ENCODE measurements around the gene PTPN7. TPM values are rescaled to one million over a fixed set of nuclear protein-coding genes. Genes with fewer than 3 reads are reported as not detected.

PTPN7 gene
- total RNA-seq, 2 donors from 2014 or later, result 1.3 to 1.9 TPM

Other genes with a start within 250 kb of the PTPN7 start
- gene LMOD1, start 214.1 kb downstream of the PTPN7 start, total RNA-seq, result 10 to 100 TPM; 21.3 to 36.2 TPM
- 10 to 100 TPM; 64.7 to 94.4 TPM for gene TIMM17A, start 205.1 kb downstream of the PTPN7 start, total RNA-seq
- gene RNPEP, start 178.0 kb downstream of the PTPN7 start, total RNA-seq, result 10 to 100 TPM; 22.6 to 25.2 TPM
- gene ELF3, start 150.0 kb downstream of the PTPN7 start, total RNA-seq, result 1 to 10 TPM in 1 of 2 donors, under 1 TPM in 1; 0.59 to 8.5 TPM
- gene GPR37L1, start 37.7 kb downstream of the PTPN7 start, total RNA-seq, result under 1 TPM; 0.05 to 0.21 TPM
- 10 to 100 TPM; 55.6 to 79.8 TPM for gene ARL8A, start 15.9 kb downstream of the PTPN7 start, total RNA-seq
- 1 to 10 TPM; 6.0 to 6.1 TPM for gene LGR6, start 33.2 kb upstream of the PTPN7 start, total RNA-seq
- gene UBE2T, start 181.3 kb upstream of the PTPN7 start, total RNA-seq, result 10 to 100 TPM in 1 of 2 donors, 1 to 10 TPM in 1; 6.1 to 10.2 TPM
- gene PPP1R12B, start 188.1 kb upstream of the PTPN7 start, total RNA-seq, result 100 to 1,000 TPM; 416 to 465 TPM